Testis (tissue), 2 donors: Measurements from ENCODE around the gene CCDC33.

Experiments used
- POLR2A ChIP-seq: fragments of 450-650 bp; IDR thresholded peaks from one replicate; pipeline ENCODE4 v1.6.1; 2017; ENCODE audit warnings: antibody characterized with exemption, mild to moderate bottlenecking, moderate library complexity
- TF ChIP-seq, protein P1 (sequence below), 3 experiments: fragments of 450-650 bp in 2 of 3; fragments of 200-600 bp in 1 of 3; sonication (generic) in 1 of 3; IDR thresholded peaks; one replicate each; pipeline ENCODE4 v1.5.1; 2016 to 2019; ENCODE audit warnings: antibody characterized with exemption in 3 of 3, mild to moderate bottlenecking in 2 of 3, moderate library complexity in 1 of 3

DNA sequence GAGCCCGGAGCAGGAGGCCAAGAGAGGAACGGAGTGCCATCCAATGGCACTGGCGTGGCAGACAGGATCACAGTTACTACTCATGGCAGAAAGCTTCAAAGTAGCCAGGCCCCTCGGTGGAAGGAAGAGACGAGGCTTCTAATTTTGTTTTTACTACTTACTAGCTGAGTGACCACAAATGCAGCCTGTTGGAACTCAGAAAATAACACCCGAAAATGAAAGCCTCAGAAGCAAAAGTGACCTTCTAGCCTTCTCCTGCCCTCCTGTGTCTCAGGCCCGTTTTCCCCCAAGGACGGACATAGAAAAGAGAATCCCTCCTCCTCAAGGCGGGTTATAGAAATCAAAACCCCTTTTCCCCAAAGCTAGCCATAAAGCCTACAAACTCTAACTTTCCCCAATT is 23.6 kb upstream of the CCDC33 start:
- TF ChIP-seq, protein P1, sequence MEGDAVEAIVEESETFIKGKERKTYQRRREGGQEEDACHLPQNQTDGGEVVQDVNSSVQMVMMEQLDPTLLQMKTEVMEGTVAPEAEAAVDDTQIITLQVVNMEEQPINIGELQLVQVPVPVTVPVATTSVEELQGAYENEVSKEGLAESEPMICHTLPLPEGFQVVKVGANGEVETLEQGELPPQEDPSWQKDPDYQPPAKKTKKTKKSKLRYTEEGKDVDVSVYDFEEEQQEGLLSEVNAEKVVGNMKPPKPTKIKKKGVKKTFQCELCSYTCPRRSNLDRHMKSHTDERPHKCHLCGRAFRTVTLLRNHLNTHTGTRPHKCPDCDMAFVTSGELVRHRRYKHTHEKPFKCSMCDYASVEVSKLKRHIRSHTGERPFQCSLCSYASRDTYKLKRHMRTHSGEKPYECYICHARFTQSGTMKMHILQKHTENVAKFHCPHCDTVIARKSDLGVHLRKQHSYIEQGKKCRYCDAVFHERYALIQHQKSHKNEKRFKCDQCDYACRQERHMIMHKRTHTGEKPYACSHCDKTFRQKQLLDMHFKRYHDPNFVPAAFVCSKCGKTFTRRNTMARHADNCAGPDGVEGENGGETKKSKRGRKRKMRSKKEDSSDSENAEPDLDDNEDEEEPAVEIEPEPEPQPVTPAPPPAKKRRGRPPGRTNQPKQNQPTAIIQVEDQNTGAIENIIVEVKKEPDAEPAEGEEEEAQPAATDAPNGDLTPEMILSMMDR (IDR thresholded peaks at IDR 0.05) = no peak
- TF ChIP-seq POLR2A = no peak
